Astrocyte (in vitro differentiated cells and primary cell): ENCODE measurements around the gene USP40. TPM values are rescaled to one million over a fixed set of nuclear protein-coding genes. Genes with fewer than 3 reads are reported as not detected.

Source experiments
- DNase-seq: peaks from one replicate; pipeline ENCODE4 v3.0.0-alpha.2; 2010; ENCODE audit warnings: low read depth
- FAIRE-seq: peaks from 2 replicates; lab custom pipeline; 2011; peaks lifted over from hg19 to GRCh38; lab: Jason Lieb, UNC
- H2AFZ ChIP-seq: 2 replicates; pipeline ENCODE4 v1.6.0; 2012; ENCODE audit warnings: low read depth, low read length, inconsistent platforms
- H3K27ac ChIP-seq: 2 replicates; pipeline ENCODE4 v1.5.1; 2011; ENCODE audit warnings: low read depth, low read length, inconsistent platforms
- H3K27me3 ChIP-seq: 2 replicates; pipeline ENCODE4 v1.6.0; 2011; ENCODE audit warnings: low read length, inconsistent platforms; ENCODE audit not compliant: insufficient read depth
- H3K36me3 ChIP-seq: 2 replicates; pipeline ENCODE4 v1.5.1; 2011; ENCODE audit warnings: low read length, inconsistent platforms; ENCODE audit not compliant: insufficient read depth
- H3K4me1 ChIP-seq: 2 replicates; pipeline ENCODE4 v1.5.1; 2011; ENCODE audit warnings: low read length, inconsistent platforms; ENCODE audit not compliant: insufficient read depth
- H3K4me2 ChIP-seq: 2 replicates; pipeline ENCODE4 v1.6.0; 2012; ENCODE audit warnings: low read length, inconsistent platforms
- H3K4me3 ChIP-seq: 2 replicates; pipeline ENCODE4 v1.5.1; 2011; ENCODE audit warnings: low read depth, mild to moderate bottlenecking, low read length, inconsistent platforms; ENCODE audit not compliant: insufficient read depth
- H3K79me2 ChIP-seq: 2 replicates; pipeline ENCODE4 v1.6.0; 2012; ENCODE audit warnings: mild to moderate bottlenecking, low read length, inconsistent platforms; ENCODE audit not compliant: insufficient read depth
- H3K9ac ChIP-seq: 2 replicates; pipeline ENCODE4 v1.6.0; 2012; ENCODE audit warnings: mild to moderate bottlenecking, low read length, inconsistent platforms
- H3K9me3 ChIP-seq: 2 replicates; pipeline ENCODE4 v1.5.1; 2012; ENCODE audit warnings: low read depth, mild to moderate bottlenecking, low read length, inconsistent platforms; ENCODE audit not compliant: insufficient read depth
- H4K20me1 ChIP-seq: 2 replicates; pipeline ENCODE4 v1.6.0; 2012; ENCODE audit warnings: low read length, inconsistent platforms; ENCODE audit not compliant: insufficient read depth
- H3K27ac Mint-ChIP-seq: one replicate; pipeline ENCODE4 v1.8.0; 2021; ENCODE audit warnings: mild to moderate bottlenecking, mixed read lengths; ENCODE audit not compliant: unreplicated experiment
- H3K27me3 Mint-ChIP-seq: one replicate; pipeline ENCODE4 v1.8.0; 2021; ENCODE audit warnings: low read depth, mixed read lengths; ENCODE audit not compliant: unreplicated experiment
- H3K36me3 Mint-ChIP-seq: one replicate; pipeline ENCODE4 v1.8.0; 2021; ENCODE audit warnings: low read depth, mixed read lengths; ENCODE audit not compliant: unreplicated experiment
- H3K4me1 Mint-ChIP-seq: one replicate; pipeline ENCODE4 v1.8.0; 2021; ENCODE audit warnings: low read depth, mixed read lengths; ENCODE audit not compliant: unreplicated experiment
- H3K4me3 Mint-ChIP-seq: one replicate; pipeline ENCODE4 v1.8.0; 2021; ENCODE audit warnings: mild to moderate bottlenecking, moderate library complexity, mixed read lengths; ENCODE audit not compliant: unreplicated experiment
- H3K9me3 Mint-ChIP-seq: one replicate; pipeline ENCODE4 v1.8.0; 2021; ENCODE audit warnings: mild to moderate bottlenecking, mixed read lengths; ENCODE audit not compliant: unreplicated experiment
- CTCF ChIP-seq: IDR thresholded peaks from 2 replicates; pipeline ENCODE4 v1.5.1; 2011; ENCODE audit warnings: low read depth, mild to moderate bottlenecking, inconsistent platforms, low read length, moderate library complexity; ENCODE audit not compliant: insufficient read depth
- EZH2 ChIP-seq: IDR thresholded peaks from 2 replicates; pipeline ENCODE4 v1.6.1; 2012; ENCODE audit warnings: mild to moderate bottlenecking, low read length, inconsistent platforms; ENCODE audit not compliant: insufficient read depth
- total RNA-seq: library from RNA; stranded (reverse); gene quantifications from 2 replicates; pipeline ENCODE4 v1.2.1, GENCODE V29; 2021

USP40 gene
- total RNA-seq, 1 donor from 2014 or later: 25.4 TPM

GRCh38 chr2:233476063-233476410 lies 90.5 kb downstream of the USP40 start:
- Histone ChIP-seq H3K36me3 (peaks cover 6% of the 10 kb centered on the region), H3K4me2 (no peak overlapping the region), H3K9me3 (no peaks in the 10 kb centered on the region), H3K79me2 (no peaks in the 10 kb centered on the region), H3K4me3 (no peak overlapping the region), H3K9ac (no peak overlapping the region), H2AFZ (no peak overlapping the region), H3K4me1 (peaks cover 4% of the 10 kb centered on the region), H4K20me1 (no peaks in the 10 kb centered on the region), H3K27me3 (no peaks in the 10 kb centered on the region), H3K27ac (no peak overlapping the region)
- Mint-ChIP-seq H3K9me3 (no peaks in the 10 kb centered on the region), H3K27me3 (no peaks in the 10 kb centered on the region), H3K4me3 (no peak overlapping the region), H3K36me3 (peaks cover 15% of the 10 kb centered on the region), H3K27ac (no peak overlapping the region), H3K4me1 (no peaks in the 10 kb centered on the region)
- DNase-seq (no peak), FAIRE-seq (no peak)
- TF ChIP-seq CTCF (no peak), EZH2 (no peak)

- no peaks in the 10 kb centered on the region for H3K79me2 ChIP-seq
- H2AFZ ChIP-seq: no peak overlapping the region
- H3K9me3 ChIP-seq: no peaks in the 10 kb centered on the region
- no peak overlapping the region for H3K4me3 Mint-ChIP-seq
- H3K27me3 Mint-ChIP-seq: no peaks in the 10 kb centered on the region
- no peak overlapping the region for H3K27ac Mint-ChIP-seq
- H3K36me3 Mint-ChIP-seq: peaks cover 19% of the 10 kb centered on the region
- FAIRE-seq (no peak), DNase-seq (no peak)
- H3K4me1 ChIP-seq: no peaks in the 10 kb centered on the region
- no peak overlapping the region for H3K4me2 ChIP-seq
- H4K20me1 ChIP-seq: no peaks in the 10 kb centered on the region
- no peak overlapping the region for H3K27ac ChIP-seq
- H3K9me3 Mint-ChIP-seq: no peaks in the 10 kb centered on the region
- no peak overlapping the region for H3K9ac ChIP-seq
- peaks cover 6% of the 10 kb centered on the region for H3K36me3 ChIP-seq
- no peaks in the 10 kb centered on the region for H3K4me1 Mint-ChIP-seq
- H3K4me3 ChIP-seq: no peak overlapping the region
- H3K27me3 ChIP-seq: no peaks in the 10 kb centered on the region
- no peak for TF ChIP-seq EZH2
- TF ChIP-seq CTCF: no peak
Observed at GRCh38 chr2:233474308-233475160, 92.0 kb downstream of the USP40 start.

- Histone ChIP-seq H3K4me2 (no peak overlapping the region), H3K27ac (no peak overlapping the region), H3K4me3 (no peak overlapping the region), H3K9ac (no peak overlapping the region), H3K9me3 (no peaks in the 10 kb centered on the region), H3K79me2 (no peaks in the 10 kb centered on the region), H3K4me1 (no peaks in the 10 kb centered on the region), H3K36me3 (peaks cover 6% of the 10 kb centered on the region), H3K27me3 (no peaks in the 10 kb centered on the region), H4K20me1 (no peaks in the 10 kb centered on the region), H2AFZ (no peak overlapping the region)
- DNase-seq: no peak
- no peaks in the 10 kb centered on the region for H3K9me3 Mint-ChIP-seq
- no peaks in the 10 kb centered on the region for H3K4me1 Mint-ChIP-seq
- H3K27me3 Mint-ChIP-seq: no peaks in the 10 kb centered on the region
- TF ChIP-seq EZH2 (no peak), CTCF (no peak)
- no peak overlapping the region for H3K4me3 Mint-ChIP-seq
- no peak for FAIRE-seq
- no peak overlapping the region for H3K27ac Mint-ChIP-seq
- H3K36me3 Mint-ChIP-seq: peaks cover 19% of the 10 kb centered on the region
Observed at GRCh38 chr2:233473878-233474277, 92.7 kb downstream of the USP40 start.
